GM21786 (cell line): Measurements from ENCODE around the gene BAZ1B.
"Not testable (repeated sequence)": the region's sequence is repeated elsewhere in the genome, so short reads cannot be mapped to it uniquely, and the experiment has no call there.

Source experiments
- ATAC-seq: cut with Tn5 transposase; IDR thresholded peaks from one replicate; pipeline ENCODE4 v1.9.1; 2021; ENCODE audit not compliant: unreplicated experiment

The BAZ1B gene, protein sequence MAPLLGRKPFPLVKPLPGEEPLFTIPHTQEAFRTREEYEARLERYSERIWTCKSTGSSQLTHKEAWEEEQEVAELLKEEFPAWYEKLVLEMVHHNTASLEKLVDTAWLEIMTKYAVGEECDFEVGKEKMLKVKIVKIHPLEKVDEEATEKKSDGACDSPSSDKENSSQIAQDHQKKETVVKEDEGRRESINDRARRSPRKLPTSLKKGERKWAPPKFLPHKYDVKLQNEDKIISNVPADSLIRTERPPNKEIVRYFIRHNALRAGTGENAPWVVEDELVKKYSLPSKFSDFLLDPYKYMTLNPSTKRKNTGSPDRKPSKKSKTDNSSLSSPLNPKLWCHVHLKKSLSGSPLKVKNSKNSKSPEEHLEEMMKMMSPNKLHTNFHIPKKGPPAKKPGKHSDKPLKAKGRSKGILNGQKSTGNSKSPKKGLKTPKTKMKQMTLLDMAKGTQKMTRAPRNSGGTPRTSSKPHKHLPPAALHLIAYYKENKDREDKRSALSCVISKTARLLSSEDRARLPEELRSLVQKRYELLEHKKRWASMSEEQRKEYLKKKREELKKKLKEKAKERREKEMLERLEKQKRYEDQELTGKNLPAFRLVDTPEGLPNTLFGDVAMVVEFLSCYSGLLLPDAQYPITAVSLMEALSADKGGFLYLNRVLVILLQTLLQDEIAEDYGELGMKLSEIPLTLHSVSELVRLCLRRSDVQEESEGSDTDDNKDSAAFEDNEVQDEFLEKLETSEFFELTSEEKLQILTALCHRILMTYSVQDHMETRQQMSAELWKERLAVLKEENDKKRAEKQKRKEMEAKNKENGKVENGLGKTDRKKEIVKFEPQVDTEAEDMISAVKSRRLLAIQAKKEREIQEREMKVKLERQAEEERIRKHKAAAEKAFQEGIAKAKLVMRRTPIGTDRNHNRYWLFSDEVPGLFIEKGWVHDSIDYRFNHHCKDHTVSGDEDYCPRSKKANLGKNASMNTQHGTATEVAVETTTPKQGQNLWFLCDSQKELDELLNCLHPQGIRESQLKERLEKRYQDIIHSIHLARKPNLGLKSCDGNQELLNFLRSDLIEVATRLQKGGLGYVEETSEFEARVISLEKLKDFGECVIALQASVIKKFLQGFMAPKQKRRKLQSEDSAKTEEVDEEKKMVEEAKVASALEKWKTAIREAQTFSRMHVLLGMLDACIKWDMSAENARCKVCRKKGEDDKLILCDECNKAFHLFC (N-terminal part only)

DNA sequence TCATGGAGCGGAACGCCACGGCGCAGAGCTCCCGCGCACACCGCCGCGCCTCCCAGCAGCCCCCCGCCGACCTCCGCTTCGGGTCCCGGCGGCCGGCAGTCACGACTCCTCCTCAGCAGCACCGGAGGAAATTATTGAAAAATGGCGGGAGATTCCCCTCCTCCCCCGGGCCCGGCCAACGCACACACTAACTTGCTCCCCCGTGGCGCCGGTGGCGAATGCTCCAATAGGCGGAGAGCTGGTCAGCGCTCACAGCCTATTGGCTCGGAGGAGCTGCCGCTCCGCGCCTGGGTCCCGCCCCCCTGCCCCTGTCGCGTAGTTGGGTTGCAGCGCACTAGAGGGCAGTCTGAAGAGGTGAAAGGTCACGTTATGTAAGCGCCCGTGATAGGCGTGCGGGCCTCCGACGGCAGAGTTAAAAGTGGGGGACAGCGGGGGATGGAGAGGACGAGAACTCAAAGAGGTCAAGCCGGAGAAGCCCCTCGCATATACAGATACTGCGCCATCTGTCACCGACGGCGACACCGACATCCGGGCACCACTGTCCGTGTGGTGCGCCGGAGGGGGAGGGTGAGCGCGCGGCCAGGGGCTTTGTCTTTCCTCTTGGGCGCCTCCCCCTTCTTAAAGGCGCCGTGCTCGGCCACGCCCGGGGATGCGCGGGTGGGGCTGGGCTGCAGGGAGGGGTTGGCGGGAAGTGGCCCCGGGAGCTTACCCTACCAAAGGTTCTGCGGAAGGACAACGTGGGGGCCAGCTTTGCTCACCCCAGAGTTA, at the start of gene BAZ1B:
BAZ1B (minus strand) TSS at position 189 of the 768 bp plus-strand sequence. CDS start 360 bp downstream, outside the sequence.
- peak; percentile 85 for ATAC-seq

DNA sequence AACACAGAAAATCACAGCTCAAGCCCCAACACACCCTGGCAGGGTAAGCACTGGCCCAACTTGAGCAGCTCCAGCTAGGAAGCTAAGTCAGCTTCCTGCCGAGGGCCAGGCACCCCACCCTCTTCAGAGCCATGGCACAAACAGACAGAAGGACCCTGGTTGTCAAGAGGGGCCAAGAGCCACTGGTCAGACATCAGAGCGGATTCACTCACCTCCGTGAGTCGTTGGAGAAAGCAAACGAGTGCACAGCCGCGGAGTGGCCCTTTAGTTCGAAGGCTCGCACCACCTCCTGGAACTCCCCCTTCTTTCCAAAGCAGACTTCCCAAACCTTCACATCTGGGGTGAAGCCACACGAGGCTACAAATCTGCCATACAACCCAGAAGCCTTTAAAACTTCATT, 48.9 kb upstream of the BAZ1B start:
- no peak for ATAC-seq

DNA sequence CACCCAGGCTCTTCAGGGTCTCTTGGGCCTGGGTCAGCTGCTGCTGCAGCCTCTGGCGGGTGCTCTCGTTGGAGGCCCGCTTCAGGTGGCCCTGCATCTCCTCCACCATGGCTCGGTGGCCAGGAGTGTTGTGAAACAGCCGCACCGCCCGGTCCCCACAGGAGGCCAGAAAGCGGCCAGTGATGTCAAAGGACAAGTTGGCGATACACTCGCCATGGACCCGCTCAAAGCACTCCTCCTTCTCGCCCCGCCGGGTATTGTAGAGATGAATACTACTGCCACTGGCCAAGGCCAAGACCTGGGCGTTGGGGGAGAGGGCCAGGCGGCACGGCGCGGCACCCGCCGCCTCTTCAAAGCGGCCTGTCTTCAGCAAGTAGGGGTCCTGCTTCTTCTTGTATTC, 48.4 kb upstream of the BAZ1B start:
- no peak for ATAC-seq

DNA sequence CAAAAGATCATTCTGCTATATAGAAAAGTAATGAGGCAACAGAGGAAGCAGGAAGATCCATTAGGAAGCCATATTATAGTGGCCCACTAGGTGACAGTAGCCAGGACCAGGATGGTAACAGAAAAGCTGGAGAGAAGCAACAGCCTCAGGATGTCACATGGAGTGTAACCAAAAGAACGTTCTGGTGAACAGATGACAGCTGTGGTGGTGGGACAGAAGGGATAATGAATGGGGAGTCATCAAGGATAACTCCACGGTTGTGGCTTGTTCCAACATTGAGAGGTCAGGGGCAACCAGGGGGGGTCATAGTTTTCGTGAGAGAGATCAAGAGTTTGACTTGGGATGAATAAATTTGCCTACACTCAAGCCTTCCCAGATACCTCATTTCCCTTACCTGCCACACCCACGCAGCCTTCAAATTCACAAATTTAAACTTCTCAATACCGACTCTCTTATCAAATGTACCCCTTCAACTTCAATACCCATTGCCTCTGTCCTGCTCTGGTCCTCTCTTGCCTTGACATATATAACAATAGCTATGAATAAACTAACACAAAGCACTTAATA, 47.0 kb upstream of the BAZ1B start:
- ATAC-seq = no peak

DNA sequence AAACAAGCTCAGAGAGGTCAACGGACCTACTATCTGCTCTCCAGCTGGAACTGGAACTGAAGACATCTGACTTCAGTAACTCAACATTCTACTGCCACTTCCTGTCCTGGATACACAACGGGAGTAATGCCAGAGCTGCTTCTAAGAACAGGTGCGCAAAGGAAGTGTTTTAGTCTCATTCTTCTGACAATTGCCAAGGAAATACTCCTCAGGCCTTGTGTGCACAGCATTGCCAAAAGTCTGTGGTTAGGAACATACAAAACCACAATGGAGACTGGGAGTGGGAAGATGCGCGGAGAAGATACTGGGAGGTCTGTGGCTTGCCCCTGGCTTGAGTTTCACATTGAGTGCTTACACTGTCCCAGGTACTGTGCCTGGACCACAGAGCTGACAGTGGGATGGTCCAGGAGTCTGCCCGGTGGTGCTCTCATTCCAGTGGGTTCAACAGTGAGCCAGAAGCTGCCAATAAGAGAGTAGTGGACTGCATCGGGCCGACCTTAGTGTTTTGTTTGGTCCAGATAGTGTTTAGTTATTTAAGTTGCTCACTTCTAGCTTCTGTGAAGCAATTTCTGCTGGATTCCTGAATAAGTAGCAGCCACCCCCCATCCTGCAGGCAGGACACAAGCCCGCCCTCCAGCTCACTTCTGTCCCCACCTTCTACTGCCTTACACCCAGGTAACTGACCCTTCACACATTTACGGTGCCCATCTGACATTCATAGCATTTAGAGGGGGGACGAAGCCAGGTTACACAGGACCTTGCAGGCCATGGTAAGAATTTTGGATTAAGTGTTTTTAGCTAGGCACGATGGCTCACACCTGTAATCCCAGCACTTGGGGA, 46.0 kb upstream of the BAZ1B start:
- no peak for ATAC-seq

DNA sequence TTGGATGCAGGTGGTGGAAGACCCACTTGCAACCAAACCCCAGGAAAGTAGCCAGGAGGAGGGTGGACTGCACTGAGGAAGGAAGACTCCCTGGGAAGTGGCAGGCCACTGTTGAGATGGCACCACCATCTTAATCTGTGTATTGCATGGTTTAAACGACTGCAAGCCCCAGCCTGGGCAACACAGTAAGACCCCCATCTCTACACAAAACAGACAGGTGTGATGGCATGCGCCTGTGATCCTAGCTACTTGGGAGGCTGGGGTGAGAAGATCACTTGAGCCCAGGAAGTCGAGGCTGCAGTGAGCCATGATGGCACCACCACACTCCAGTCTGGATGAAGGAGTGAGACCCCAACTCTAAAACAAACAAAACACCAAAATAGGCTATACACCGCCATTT, 45.0 kb upstream of the BAZ1B start:
- ATAC-seq = no peak

DNA sequence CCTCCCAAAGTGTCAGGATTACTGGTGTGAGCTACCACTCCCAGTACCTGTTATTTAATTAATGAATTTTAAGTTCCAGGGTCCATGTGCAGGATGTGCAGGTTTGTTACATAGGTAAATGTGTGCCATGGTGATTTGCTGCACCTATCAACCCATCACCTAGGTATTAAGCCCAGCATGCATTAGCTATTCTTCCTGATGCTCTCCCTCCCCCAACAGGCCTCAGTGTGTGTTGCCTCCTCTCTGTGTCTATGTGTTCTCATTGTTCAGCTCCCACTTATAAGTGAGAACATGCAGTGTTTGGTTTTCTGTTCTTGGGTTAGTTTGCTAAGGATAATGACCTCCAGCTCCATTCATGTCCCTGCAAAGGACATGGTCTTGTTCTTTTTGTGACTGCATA, 44.3 kb upstream of the BAZ1B start:
- not testable (repeated sequence) for ATAC-seq

DNA sequence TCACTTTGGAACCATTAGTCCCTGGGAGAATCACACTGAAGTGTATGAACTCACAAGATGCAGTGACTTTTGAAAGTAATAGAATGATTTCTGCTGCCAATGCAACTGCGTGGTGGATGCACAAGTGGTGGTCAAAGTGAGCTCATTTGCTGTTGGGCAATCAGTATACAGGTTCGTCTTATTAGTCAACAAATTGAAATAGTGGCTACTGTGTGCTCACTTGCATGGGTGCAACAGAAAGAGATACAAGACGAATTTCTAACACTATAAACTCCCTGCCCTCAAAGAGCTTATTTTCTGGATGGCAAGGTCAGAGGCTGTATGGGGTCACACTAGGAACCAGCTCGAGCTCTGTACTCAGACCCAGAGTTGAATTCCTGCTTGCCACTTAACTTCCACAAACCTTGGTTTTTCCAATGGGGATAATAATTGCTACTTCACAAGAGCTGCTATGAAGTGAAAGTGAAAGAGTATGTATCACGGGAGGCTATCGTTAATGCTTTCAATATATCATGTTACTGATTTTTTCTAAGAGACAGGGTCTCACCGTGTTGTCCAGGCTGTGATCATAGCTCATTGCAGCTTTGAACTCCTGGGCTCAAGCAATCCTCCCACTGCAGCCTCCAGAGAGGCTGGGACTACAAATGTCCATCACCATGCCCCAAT, 43.7 kb upstream of the BAZ1B start:
- ATAC-seq = no peak

DNA sequence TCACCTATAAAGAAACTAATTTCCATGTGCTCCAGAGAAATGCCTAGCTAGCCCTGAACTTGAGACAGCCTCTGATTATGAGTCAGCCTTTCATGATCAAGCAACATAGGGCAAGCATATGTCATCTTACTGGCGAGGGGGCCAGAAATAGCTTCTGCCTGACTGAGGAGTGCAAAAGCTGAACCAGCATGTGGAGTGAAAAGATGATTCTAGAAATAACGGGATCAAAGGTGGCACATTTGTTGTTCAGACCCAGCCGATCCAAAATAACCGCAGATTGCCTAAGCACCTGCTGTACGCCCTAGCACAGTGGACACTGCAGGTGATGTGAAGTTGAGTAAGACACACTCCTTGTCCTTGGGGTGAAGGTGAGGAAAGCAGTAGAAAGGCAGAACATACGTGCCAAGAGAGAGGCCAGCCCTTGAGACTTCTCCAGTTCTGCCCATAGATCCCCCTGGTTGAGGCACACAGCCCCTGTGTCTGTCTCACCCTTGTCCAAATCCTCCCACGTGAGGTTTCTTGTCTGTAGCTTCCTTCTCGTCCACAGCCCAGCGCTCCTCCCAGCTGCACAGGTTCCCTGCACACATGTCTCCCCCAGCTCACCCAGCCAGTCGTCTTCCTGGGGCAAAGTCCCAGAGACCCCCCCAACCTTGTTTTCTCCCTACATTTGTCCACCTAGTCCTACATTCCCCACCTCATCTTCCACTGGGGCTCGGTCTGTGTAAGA, 38.2 kb upstream of the BAZ1B start:
- ATAC-seq = no peak

DNA sequence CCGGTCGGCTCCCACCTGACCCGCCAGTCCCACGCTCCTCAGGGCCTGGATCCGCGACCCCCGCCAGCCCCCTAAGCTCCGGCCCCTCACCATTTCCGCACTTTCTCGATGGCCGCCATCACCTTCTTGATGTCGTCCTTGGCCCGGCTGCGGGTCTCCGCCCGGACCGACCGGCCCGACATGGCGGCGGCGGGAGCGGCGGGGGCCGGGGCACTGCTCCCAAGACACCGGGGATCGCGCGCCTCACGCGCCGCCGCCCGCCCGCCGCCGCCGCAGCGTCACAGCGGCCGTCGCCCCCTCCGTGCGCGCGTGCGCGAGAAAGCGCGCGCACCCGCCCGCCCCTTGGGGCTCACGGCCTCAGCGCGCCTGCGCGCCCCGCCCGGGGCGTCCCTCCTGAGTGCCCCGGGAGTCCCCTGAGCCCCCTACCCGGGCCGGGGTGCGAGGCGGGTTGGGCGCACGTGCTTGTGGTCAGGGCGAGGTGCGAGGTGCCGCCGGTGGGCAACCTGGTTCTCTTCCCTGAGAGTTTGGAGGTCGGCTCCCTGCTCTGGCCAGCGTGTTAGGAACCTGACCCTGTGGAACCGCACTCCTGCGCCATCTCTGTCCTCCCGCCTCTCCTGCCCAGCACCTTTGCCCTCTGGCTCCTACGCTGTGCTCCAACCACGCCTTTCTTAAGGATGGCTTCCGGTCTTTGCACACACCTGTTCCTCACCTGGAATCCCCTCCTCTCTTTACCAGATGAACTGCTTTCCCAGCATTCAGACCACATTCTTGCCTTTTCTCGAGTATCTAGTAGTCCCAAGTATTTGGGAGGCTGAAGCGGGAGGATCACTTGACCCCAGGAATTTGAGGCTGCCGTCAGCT, 35.5 kb upstream of the BAZ1B start, which contains the start of gene BCL7B:
BCL7B (minus strand) TSS at position 294 of the 861 bp plus-strand sequence; CDS start at position 182, 112 bp downstream.
- ATAC-seq = peak; percentile 31

DNA sequence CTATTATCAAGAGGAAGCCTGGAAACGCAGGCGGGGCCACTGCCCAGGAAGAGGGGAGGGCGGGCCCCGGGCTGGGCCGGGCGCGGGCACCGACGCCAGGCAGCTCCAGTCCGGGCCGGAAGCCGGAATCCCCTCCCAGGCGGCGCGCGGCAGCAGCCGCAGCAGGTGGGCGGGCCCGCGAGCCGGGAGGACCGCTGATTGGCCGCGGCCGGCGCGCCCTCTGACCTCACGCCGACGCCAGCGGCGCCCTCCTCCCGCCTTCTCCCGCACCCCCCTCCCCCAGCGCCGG, 35.0 kb upstream of the BAZ1B start:
- ATAC-seq = peak; percentile 85

DNA sequence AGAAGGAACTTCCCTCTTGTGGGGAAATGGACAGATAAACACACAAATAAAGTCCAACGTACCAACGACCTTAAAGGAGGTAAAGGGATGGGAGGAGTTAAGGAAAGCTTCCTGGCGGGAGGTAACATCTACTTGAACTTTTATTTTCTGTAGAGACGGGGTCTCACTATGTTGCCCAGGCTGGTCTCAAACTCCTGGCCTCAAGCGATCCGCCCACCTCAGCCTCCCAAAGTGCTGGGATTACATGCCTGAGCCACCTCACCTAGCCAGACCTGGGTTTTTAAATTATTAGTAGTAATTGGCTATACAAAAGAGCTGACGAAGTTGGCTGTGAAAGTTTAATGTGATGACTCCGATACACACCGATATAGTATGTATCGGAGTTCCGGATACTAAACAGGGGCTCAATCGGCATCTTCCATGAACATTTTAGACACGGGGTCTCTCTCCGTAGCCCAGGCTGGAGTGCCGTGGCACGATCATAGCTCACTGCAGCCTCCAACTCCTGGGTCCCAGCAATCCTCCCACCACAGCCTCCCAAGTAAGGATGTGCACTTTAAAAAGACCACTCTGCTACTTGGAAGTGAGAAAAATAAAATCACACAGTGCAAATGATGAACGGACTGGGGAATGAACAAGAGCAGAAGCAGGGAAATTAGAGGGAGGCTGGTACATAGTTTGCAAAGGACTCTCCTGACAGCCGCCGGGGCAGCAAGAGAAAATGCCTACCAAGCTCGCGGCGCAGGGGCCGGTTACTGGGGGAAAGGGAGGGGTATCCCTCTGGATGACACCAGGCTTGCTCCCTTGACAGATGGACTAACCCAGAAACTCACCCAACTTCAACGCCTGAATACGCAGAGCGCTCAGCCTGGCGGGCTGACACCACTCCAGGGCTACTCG, 34.4 kb upstream of the BAZ1B start:
- no peak for ATAC-seq

DNA sequence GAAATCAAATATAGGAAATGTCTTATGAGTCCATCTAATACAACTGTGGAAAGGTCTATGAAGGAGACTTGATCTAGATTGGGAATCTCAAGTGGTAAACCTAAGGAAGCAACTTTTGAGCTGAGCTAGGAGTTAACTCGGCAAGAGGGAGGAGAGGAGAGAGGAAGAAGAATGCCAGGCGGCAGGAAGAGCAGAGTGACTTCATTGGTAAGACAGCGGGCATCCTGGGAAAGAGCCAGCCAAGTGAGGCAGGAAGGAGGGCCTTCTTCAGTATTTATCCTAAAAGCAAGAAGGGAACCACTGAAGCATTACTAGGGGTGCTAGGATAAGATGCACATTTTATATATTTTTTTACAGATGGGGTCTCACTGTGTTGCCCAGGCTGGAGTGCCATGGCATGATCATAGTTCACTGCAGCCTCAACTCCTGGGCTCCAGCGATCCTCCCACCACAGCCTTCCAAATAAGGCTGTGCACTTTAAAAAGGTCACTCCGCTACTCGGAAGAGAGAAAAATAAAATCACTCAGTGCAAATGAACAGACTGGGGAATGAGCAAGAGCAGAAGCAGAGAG, 33.4 kb upstream of the BAZ1B start:
- no peak for ATAC-seq

DNA sequence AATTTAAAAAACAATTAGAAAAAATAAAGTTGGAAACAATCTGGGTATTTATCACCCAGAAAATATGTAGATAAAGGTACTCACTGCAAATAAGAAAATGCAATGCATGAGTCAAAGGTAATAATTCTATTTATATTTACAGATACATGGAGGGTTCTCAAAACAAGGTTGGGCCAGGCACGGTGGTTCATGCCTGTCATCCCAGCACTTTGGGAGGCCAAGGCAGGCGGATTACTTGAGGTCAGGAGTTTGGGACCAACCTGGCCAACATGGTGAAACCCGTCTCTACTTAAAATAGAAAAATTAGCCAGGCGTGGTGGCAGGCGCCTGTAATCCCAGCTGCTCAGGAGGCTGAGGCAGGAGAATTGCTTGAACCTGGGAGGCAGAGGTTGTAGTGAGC, 28.0 kb upstream of the BAZ1B start:
- not testable (repeated sequence) for ATAC-seq

DNA sequence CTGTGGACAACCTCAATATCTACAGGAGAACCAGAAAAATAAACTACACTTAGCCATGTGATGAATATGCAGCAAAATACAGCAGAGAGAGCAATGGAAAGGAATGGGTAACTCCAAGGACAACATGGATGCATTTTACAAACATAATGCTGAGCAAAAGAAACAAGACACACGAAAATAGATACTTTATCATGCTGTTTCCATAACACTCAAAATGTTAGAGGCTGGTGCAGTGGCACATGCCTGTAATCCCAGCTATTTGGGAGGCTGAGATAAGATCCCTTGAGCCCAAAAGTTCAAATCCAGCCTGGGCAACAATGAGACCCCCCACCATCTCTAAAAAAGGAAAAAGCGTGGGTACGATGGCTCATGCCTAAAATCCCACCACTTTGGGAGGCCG, 27.1 kb upstream of the BAZ1B start:
- no peak for ATAC-seq

DNA sequence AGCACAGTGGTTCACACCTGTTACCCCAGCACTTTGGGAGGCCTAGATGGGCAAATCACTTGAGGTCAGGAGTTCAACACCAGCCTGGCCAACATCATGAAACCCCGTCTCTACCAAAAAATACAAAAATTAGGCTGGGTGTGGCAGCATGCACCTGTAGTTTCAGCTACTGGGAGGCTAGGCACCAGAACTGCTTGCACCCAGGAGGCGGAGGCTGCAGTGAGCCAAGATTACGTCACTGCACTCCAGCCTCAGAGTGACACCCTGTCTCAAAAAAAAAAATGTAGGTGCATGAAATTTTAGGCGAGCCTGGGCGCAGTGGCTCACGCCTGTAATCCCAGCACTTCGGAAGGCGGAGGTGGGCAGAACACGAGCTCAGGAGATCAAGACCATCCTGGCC, 25.7 kb upstream of the BAZ1B start:
- ATAC-seq = no peak
